Measurements from ENCODE around the gene DMBT1.

DMBT1 gene

DNA sequence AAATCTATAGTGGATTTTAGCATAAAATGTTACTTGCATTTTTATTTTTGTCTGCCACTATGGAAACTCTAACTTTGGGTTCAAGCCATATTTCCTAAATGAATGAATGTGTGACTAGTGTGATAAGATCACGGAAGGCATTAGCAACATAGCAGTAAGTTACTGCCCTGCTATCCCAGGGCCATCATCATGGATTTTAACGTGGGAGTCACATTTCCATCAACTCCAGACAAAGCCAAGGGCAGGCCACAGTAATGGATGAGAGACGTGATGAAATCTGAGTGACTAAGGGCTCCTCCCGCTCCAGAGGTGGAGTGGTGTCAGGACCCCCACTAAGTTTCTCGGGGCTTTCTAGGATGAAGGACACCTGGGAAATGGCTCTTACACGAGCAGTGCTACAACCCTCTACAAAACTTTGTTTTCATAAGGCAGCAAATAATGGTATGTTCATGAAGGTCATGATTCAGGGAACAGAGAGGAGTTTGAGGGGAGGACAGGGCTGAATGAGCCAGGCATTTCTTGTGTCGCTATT, 104.8 kb downstream of the DMBT1 start:
- no peaks in the 10 kb centered on the region for H3K36me3 ChIP-seq (ENCODE audit: control insufficient read depth, insufficient read depth, low read length)
- no peaks in the 10 kb centered on the region for H3K9me3 ChIP-seq (ENCODE audit: control insufficient read depth, low read length)
- 86 to 88% methylated on average over 7 of the region's 7 CpGs for WGBS, 2 experiments
- H3K27me3 ChIP-seq (ENCODE audit: control insufficient read depth, insufficient read depth, low read length, poor library complexity, severe bottlenecking) = no peaks in the 10 kb centered on the region
- H3K4me3 ChIP-seq (ENCODE audit: insufficient read depth, low read depth, low read length) = no peak overlapping the region
- H3K4me1 ChIP-seq (ENCODE audit: control insufficient read depth, insufficient read depth, low read length) = no peaks in the 10 kb centered on the region
- H3K27ac ChIP-seq (ENCODE audit: insufficient read depth, low read depth, low read length, poor library complexity, severe bottlenecking) = no peak overlapping the region

DNA sequence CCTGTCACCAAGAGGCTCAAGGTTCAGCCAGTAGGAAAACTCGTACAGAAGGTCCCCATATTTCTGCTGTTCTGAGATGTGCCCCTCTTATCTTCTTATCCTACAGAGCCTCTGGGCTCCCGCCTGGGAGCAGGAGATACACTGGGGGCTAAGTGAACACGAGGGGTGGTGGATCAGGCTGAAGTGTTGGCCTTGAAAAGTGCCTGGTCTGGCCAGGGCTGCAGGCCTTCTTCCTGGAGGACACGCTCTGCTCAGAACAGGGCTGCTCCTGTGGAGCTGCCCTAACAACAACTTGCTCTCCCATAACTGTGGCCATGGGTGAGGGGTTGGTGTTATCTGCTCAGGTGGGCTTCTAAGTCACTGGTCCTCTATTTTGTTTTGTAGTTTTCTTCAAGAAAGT, 105.4 kb downstream of the DMBT1 start:
- no peak overlapping the region for H3K27ac ChIP-seq (ENCODE audit: insufficient read depth, low read depth, low read length, poor library complexity, severe bottlenecking)
- 85 to 93% methylated on average over 4 of the region's 4 CpGs for WGBS, 2 experiments
- no peaks in the 10 kb centered on the region for H3K27me3 ChIP-seq (ENCODE audit: control insufficient read depth, insufficient read depth, low read length, poor library complexity, severe bottlenecking)
- H3K4me3 ChIP-seq (ENCODE audit: insufficient read depth, low read depth, low read length) = no peak overlapping the region
- no peaks in the 10 kb centered on the region for H3K4me1 ChIP-seq (ENCODE audit: control insufficient read depth, insufficient read depth, low read length)
- H3K36me3 ChIP-seq (ENCODE audit: control insufficient read depth, insufficient read depth, low read length) = no peaks in the 10 kb centered on the region
- H3K9me3 ChIP-seq (ENCODE audit: control insufficient read depth, low read length) = no peaks in the 10 kb centered on the region

DNA sequence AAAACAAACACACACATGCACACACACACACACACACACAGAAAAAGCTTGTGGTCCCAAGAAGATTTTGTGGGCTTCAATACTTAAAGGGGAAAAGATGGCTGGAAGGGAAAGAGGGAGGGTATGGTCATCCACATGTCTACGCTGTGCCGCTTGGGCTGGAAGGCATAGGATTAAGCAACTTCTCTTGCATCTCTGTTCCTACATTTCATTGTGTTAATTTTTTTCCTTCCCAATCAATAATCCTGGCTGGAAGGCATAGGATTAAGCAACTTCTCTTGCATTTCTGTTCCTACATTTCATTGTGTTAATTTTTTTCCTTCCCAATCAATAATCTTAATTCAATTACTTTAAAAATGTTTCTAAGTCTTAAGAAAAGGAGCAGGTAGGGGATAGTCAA, 108.5 kb downstream of the DMBT1 start:
- Histone ChIP-seq H3K4me1 (ENCODE audit: control insufficient read depth, insufficient read depth, low read length) (no peaks in the 10 kb centered on the region), H3K27ac (ENCODE audit: insufficient read depth, low read depth, low read length, poor library complexity, severe bottlenecking) (no peak overlapping the region), H3K36me3 (ENCODE audit: control insufficient read depth, insufficient read depth, low read length) (no peaks in the 10 kb centered on the region), H3K4me3 (ENCODE audit: insufficient read depth, low read depth, low read length) (no peak overlapping the region), H3K9me3 (ENCODE audit: control insufficient read depth, low read length) (no peaks in the 10 kb centered on the region), H3K27me3 (ENCODE audit: control insufficient read depth, insufficient read depth, low read length, poor library complexity, severe bottlenecking) (no peaks in the 10 kb centered on the region)
- WGBS, 2 experiments = 86 to 91% methylated on average over 2 of the region's 2 CpGs

DNA sequence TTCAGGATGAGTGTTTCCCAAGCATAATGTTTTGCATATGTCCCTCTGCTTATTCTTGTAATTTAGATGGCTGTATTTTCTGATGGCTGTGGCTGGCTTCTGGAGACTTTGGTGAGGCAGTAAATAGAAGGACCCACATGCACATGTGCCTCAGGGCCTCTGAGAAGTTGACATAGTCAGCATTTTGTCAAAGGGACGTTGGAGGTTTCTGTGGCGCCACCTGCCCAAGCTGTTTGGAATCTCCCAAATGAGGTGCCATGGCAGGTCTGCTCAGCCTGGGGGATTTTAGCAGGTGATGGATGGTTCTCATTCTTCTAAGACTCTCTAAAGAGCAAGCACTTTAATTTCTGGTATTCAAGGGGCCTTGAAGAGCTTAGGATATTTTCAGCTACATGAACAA, 109.3 kb downstream of the DMBT1 start:
- no peaks in the 10 kb centered on the region for H3K36me3 ChIP-seq (ENCODE audit: control insufficient read depth, insufficient read depth, low read length)
- whole genome bisulfite sequencing, 2 experiments = 73 to 77% methylated on average over 2 of the region's 2 CpGs
- no peaks in the 10 kb centered on the region for H3K9me3 ChIP-seq (ENCODE audit: control insufficient read depth, low read length)
- H3K4me3 ChIP-seq (ENCODE audit: insufficient read depth, low read depth, low read length) = no peak overlapping the region
- no peaks in the 10 kb centered on the region for H3K27me3 ChIP-seq (ENCODE audit: control insufficient read depth, insufficient read depth, low read length, poor library complexity, severe bottlenecking)
- no peaks in the 10 kb centered on the region for H3K4me1 ChIP-seq (ENCODE audit: control insufficient read depth, insufficient read depth, low read length)
- no peak overlapping the region for H3K27ac ChIP-seq (ENCODE audit: insufficient read depth, low read depth, low read length, poor library complexity, severe bottlenecking)

DNA sequence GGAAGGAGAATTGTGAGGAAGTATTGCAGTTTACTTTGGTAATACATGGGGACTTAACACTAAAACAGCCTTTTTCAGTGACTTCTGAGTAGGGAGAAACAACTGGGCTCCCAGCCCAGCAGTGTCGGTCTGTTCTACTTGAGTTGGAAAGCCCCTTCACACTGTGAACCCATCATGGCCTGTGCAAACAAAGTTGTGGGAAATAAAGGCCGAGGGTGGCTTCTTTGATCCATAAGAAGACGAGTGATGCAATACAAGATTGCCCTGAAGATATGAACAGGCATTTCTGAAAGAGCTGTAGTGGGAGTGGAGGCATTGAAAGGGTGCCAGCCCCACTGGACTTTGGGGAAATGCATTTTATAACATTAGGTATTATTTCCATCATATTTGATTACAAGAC, 110.8 kb downstream of the DMBT1 start:
- Histone ChIP-seq H3K4me1 (ENCODE audit: control insufficient read depth, insufficient read depth, low read length) (no peaks in the 10 kb centered on the region), H3K4me3 (ENCODE audit: insufficient read depth, low read depth, low read length) (no peak overlapping the region), H3K9me3 (ENCODE audit: control insufficient read depth, low read length) (no peaks in the 10 kb centered on the region), H3K27me3 (ENCODE audit: control insufficient read depth, insufficient read depth, low read length, poor library complexity, severe bottlenecking) (no peaks in the 10 kb centered on the region), H3K27ac (ENCODE audit: insufficient read depth, low read depth, low read length, poor library complexity, severe bottlenecking) (no peak overlapping the region), H3K36me3 (ENCODE audit: control insufficient read depth, insufficient read depth, low read length) (no peaks in the 10 kb centered on the region)
- 87 to 91% methylated on average over 3 of the region's 3 CpGs for WGBS, 2 experiments

DNA sequence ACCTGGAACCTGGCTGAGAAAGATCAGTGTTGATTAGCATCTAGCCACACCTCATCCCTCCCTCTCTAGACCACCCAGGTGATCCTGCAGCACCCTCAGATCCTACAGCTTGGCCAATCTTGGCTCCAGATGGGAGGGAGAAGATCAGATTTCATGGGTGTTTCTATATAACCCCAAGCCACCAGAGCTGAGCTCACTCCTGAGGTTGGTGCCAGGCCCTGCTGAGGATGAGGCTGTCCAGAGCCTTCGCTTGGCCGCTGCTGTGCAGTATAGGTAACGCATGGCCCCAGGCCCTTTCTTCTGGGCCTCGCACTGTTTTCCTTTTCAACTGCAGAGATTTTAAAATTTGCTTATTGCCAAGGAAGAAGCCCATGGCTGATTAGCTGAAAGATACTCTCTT, 112.1 kb downstream of the DMBT1 start:
- H3K4me1 ChIP-seq (ENCODE audit: control insufficient read depth, insufficient read depth, low read length) = no peaks in the 10 kb centered on the region
- H3K4me3 ChIP-seq (ENCODE audit: insufficient read depth, low read depth, low read length) = no peak overlapping the region
- no peaks in the 10 kb centered on the region for H3K36me3 ChIP-seq (ENCODE audit: control insufficient read depth, insufficient read depth, low read length)
- no peaks in the 10 kb centered on the region for H3K9me3 ChIP-seq (ENCODE audit: control insufficient read depth, low read length)
- no peak overlapping the region for H3K27ac ChIP-seq (ENCODE audit: insufficient read depth, low read depth, low read length, poor library complexity, severe bottlenecking)
- WGBS, 2 experiments = 92 to 93% methylated on average over 4 of the region's 4 CpGs
- H3K27me3 ChIP-seq (ENCODE audit: control insufficient read depth, insufficient read depth, low read length, poor library complexity, severe bottlenecking) = no peaks in the 10 kb centered on the region

GRCh38 chr10:122673269-122673668, 112.7 kb downstream of the DMBT1 start:
- no peaks in the 10 kb centered on the region for H3K4me1 ChIP-seq (ENCODE audit: control insufficient read depth, insufficient read depth, low read length)
- no peak overlapping the region for H3K27ac ChIP-seq (ENCODE audit: insufficient read depth, low read depth, low read length, poor library complexity, severe bottlenecking)
- no peaks in the 10 kb centered on the region for H3K36me3 ChIP-seq (ENCODE audit: control insufficient read depth, insufficient read depth, low read length)
- no peaks in the 10 kb centered on the region for H3K27me3 ChIP-seq (ENCODE audit: control insufficient read depth, insufficient read depth, low read length, poor library complexity, severe bottlenecking)
- 87 to 88% methylated on average over 6 of the region's 6 CpGs for WGBS, 2 experiments
- no peak overlapping the region for H3K4me3 ChIP-seq (ENCODE audit: insufficient read depth, low read depth, low read length)
- no peaks in the 10 kb centered on the region for H3K9me3 ChIP-seq (ENCODE audit: control insufficient read depth, low read length)

GRCh38 chr10:122673731-122674130, 113.2 kb downstream of the DMBT1 start:
- no peak overlapping the region for H3K27ac ChIP-seq (ENCODE audit: insufficient read depth, low read depth, low read length, poor library complexity, severe bottlenecking)
- H3K4me3 ChIP-seq (ENCODE audit: insufficient read depth, low read depth, low read length) = no peak overlapping the region
- no peaks in the 10 kb centered on the region for H3K36me3 ChIP-seq (ENCODE audit: control insufficient read depth, insufficient read depth, low read length)
- H3K9me3 ChIP-seq (ENCODE audit: control insufficient read depth, low read length) = no peaks in the 10 kb centered on the region
- no peaks in the 10 kb centered on the region for H3K27me3 ChIP-seq (ENCODE audit: control insufficient read depth, insufficient read depth, low read length, poor library complexity, severe bottlenecking)
- H3K4me1 ChIP-seq (ENCODE audit: control insufficient read depth, insufficient read depth, low read length) = no peaks in the 10 kb centered on the region
- 88 to 95% methylated on average over 5 of the region's 5 CpGs for WGBS, 2 experiments

DNA sequence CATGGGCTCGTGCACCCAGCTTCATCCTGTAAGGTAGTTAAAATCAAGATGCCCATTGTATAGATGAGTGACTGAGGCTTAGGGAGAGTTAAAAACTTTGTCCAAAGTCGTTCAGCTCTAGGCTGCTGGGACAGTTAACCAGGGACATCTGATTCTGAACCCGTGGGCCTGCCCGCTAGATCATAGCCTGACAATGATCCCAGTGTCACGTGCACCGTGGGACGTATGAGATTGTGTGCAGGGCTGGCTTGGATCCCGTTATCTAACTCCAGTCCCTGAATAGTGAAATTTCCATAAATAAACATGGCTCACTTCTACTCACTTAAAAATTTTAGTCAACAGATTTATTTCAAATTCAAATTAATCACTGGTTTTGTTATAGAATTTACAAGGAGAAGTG, 114.2 kb downstream of the DMBT1 start:
- no peaks in the 10 kb centered on the region for H3K4me1 ChIP-seq (ENCODE audit: control insufficient read depth, insufficient read depth, low read length)
- H3K36me3 ChIP-seq (ENCODE audit: control insufficient read depth, insufficient read depth, low read length) = no peaks in the 10 kb centered on the region
- H3K27ac ChIP-seq (ENCODE audit: insufficient read depth, low read depth, low read length, poor library complexity, severe bottlenecking) = no peak overlapping the region
- no peaks in the 10 kb centered on the region for H3K9me3 ChIP-seq (ENCODE audit: control insufficient read depth, low read length)
- 90 to 95% methylated on average over 8 of the region's 8 CpGs for WGBS, 2 experiments
- no peaks in the 10 kb centered on the region for H3K27me3 ChIP-seq (ENCODE audit: control insufficient read depth, insufficient read depth, low read length, poor library complexity, severe bottlenecking)
- H3K4me3 ChIP-seq (ENCODE audit: insufficient read depth, low read depth, low read length) = no peak overlapping the region

DNA sequence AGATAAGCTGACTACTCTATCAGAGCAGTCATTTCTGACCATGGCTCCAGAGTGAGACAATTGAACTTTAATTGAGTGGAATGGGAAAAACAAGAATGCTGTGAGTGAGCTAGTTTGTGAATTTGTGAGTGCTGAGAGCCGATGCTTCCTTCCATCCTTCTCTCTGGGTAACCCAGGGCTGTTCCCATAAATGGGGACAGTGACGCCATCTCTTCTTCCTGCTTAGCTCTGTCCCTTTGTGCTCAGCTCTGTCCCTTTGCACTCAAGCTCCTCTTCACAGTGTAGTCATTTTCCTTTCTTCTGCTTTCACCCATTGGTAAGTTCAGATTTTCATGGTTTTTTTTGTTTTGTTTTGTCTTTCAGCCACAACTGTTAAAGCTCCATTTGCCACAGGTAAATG, 114.7 kb downstream of the DMBT1 start:
- Histone ChIP-seq H3K36me3 (ENCODE audit: control insufficient read depth, insufficient read depth, low read length) (no peaks in the 10 kb centered on the region), H3K27ac (ENCODE audit: insufficient read depth, low read depth, low read length, poor library complexity, severe bottlenecking) (no peak overlapping the region), H3K4me3 (ENCODE audit: insufficient read depth, low read depth, low read length) (no peak overlapping the region), H3K9me3 (ENCODE audit: control insufficient read depth, low read length) (no peaks in the 10 kb centered on the region), H3K27me3 (ENCODE audit: control insufficient read depth, insufficient read depth, low read length, poor library complexity, severe bottlenecking) (no peaks in the 10 kb centered on the region), H3K4me1 (ENCODE audit: control insufficient read depth, insufficient read depth, low read length) (no peaks in the 10 kb centered on the region)
- 91% methylated on average over 2 of the region's 2 CpGs for WGBS, 2 experiments

DNA sequence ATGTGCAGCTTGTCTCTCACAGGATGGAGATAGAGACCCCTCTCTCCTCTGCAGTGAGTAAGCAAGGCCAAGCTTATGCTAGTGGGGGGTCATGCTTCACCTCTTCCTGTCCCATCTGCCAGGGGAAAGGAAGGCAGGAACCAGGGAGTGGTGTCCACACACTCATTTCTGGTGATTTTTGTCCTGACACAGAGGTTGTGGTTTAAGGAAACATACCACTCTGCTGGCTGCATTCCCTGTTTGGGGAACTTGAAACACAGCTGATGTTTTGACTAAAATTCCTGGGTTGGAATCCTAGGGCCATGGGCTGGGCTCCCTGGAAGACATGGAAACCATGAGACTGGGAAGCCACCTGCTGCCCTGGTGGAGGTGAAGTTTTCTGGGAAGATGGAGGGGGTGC, 117.7 kb downstream of the DMBT1 start:
- no peaks in the 10 kb centered on the region for H3K9me3 ChIP-seq (ENCODE audit: control insufficient read depth, low read length)
- H3K27ac ChIP-seq (ENCODE audit: insufficient read depth, low read depth, low read length, poor library complexity, severe bottlenecking) = no peak overlapping the region
- H3K4me3 ChIP-seq (ENCODE audit: insufficient read depth, low read depth, low read length) = no peak overlapping the region
- H3K27me3 ChIP-seq (ENCODE audit: control insufficient read depth, insufficient read depth, low read length, poor library complexity, severe bottlenecking) = no peaks in the 10 kb centered on the region
- H3K36me3 ChIP-seq (ENCODE audit: control insufficient read depth, insufficient read depth, low read length) = no peaks in the 10 kb centered on the region
- H3K4me1 ChIP-seq (ENCODE audit: control insufficient read depth, insufficient read depth, low read length) = no peaks in the 10 kb centered on the region

Data from ectodermal cell (in vitro differentiated cells).